ENCODE results near the gene CACNA2D3.

DNA sequence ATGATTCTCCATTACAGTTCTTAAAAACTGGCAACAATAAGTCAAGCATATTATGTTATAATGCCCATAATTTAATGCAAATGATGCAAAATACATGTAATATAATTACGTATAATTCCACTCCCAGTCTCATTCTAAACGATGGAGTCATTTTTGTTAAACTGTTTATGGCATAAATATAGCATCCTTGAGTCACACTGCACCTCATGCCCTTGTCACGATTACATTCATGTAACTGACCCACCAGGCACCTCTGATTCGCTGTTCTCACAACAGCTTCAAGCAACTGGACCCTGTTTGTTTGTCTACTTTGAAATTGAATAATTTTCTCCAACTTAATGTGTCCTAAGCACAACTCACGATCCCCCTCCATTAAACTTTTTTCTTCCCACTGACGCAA is 953.5 kb downstream of the CACNA2D3 start:
- TF ChIP-seq, protein P1, sequence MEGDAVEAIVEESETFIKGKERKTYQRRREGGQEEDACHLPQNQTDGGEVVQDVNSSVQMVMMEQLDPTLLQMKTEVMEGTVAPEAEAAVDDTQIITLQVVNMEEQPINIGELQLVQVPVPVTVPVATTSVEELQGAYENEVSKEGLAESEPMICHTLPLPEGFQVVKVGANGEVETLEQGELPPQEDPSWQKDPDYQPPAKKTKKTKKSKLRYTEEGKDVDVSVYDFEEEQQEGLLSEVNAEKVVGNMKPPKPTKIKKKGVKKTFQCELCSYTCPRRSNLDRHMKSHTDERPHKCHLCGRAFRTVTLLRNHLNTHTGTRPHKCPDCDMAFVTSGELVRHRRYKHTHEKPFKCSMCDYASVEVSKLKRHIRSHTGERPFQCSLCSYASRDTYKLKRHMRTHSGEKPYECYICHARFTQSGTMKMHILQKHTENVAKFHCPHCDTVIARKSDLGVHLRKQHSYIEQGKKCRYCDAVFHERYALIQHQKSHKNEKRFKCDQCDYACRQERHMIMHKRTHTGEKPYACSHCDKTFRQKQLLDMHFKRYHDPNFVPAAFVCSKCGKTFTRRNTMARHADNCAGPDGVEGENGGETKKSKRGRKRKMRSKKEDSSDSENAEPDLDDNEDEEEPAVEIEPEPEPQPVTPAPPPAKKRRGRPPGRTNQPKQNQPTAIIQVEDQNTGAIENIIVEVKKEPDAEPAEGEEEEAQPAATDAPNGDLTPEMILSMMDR (IDR thresholded peaks at IDR 0.05; ENCODE audit: poor library complexity, severe bottlenecking) = no peak
- TF ChIP-seq POLR2AphosphoS5 (IDR thresholded peaks at IDR 0.05) (no peak), EZH2 (IDR thresholded peaks at IDR 0.05; ENCODE audit: borderline replicate concordance, insufficient read depth, low read length, poor library complexity, severe bottlenecking) (no peak), TAF1 (IDR thresholded peaks at IDR 0.05; ENCODE audit: low read depth) (no peak), EP300 (conservative IDR thresholded peaks at IDR 0.05; ENCODE audit: poor library complexity, severe bottlenecking) (no peak)

All from neural cell (in vitro differentiated cells).